Fibroblast of peridontal ligament (primary cell): Measurements from ENCODE around the gene APOL4.
"Not testable (repeated sequence)": the region's sequence is repeated elsewhere in the genome, so short reads cannot be mapped to it uniquely, and the experiment has no call there.

Experiments used
- DNase-seq: peaks from one replicate; pipeline ENCODE4 v3.0.0-alpha.2; 2010; ENCODE audit errors: extremely low read depth

APOL4 gene

GRCh38 chr22:36208914-36209313, 7.3 kb upstream of the APOL4 start:
- no peak for DNase-seq

- DNase-seq, result no peak
Measured at GRCh38 chr22:36208162-36208765, 6.7 kb upstream of the APOL4 start.

- DNase-seq, result no peak
Measured at GRCh38 chr22:36206255-36206654, 4.6 kb upstream of the APOL4 start.

- not testable (repeated sequence) for DNase-seq
Measured at GRCh38 chr22:36205573-36205972, 4.0 kb upstream of the APOL4 start.

GRCh38 chr22:36204632-36205015, 3.0 kb upstream of the APOL4 start:
- DNase-seq, result no peak

GRCh38 chr22:36204001-36204631, 2.5 kb upstream of the APOL4 start:
- DNase-seq, result no peak

- DNase-seq, result not testable (repeated sequence)
Measured at GRCh38 chr22:36203441-36203840, 1.8 kb upstream of the APOL4 start.

GRCh38 chr22:36202906-36203305, 1.3 kb upstream of the APOL4 start:
- not testable (repeated sequence) for DNase-seq

- not testable (repeated sequence) for DNase-seq
Measured at GRCh38 chr22:36201025-36201424, 584 bp downstream of the APOL4 start.

- no peak for DNase-seq
Measured at GRCh38 chr22:36199001-36199551, 2.5 kb downstream of the APOL4 start.

- no peak for DNase-seq
Measured at GRCh38 chr22:36198536-36198935, 3.1 kb downstream of the APOL4 start.

- peak; percentile 18 for DNase-seq
Measured at GRCh38 chr22:36197514-36198146, 4.0 kb downstream of the APOL4 start.

GRCh38 chr22:36197065-36197440, 4.6 kb downstream of the APOL4 start:
- peak; percentile 55 for DNase-seq

GRCh38 chr22:36196254-36197064, 5.2 kb downstream of the APOL4 start:
- peak; percentile 55 for DNase-seq

- peak; percentile 81 for DNase-seq
Measured at GRCh38 chr22:36194971-36195370, 6.6 kb downstream of the APOL4 start.

GRCh38 chr22:36194385-36194784, 7.2 kb downstream of the APOL4 start:
- DNase-seq, result no peak

- DNase-seq, result no peak
Measured at GRCh38 chr22:36193577-36193976, 8.0 kb downstream of the APOL4 start.

GRCh38 chr22:36193171-36193570, 8.4 kb downstream of the APOL4 start:
- DNase-seq, result no peak

- DNase-seq, result no peak
Measured at GRCh38 chr22:36192542-36192941, 9.1 kb downstream of the APOL4 start.

- DNase-seq, result peak; percentile 65
Measured at GRCh38 chr22:36191106-36191836, 10.3 kb downstream of the APOL4 start.

GRCh38 chr22:36187862-36188261, 13.7 kb downstream of the APOL4 start:
- not testable (repeated sequence) for DNase-seq
